A673 (cell line): Measurements from ENCODE around the gene ERC1.

ENCODE experiments used
- CTCF ChIP-seq: fragments of 300-800, 200-600 bp; sonication (generic); conservative IDR thresholded peaks from 2 replicates; pipeline ENCODE4 v1.5.1; 2017; ENCODE audit warnings: low read depth, mild to moderate bottlenecking, antibody characterized with exemption, low read length, moderate library complexity, mixed read lengths
- EZH2 ChIP-seq: fragments of 200-600 bp; sonication (generic); IDR thresholded peaks from 2 replicates; pipeline ENCODE4 v1.6.1; 2017; ENCODE audit warnings: borderline replicate concordance, low read depth, mild to moderate bottlenecking, mixed read lengths, antibody characterized with exemption, low read length; ENCODE audit not compliant: poor library complexity, severe bottlenecking

GRCh38 chr12:955939-956338, 35.1 kb upstream of the ERC1 start:
- TF ChIP-seq CTCF: no peak
- TF ChIP-seq EZH2: no peak
